ENCODE measurements around the gene CHN2. TPM values are rescaled to one million over a fixed set of nuclear protein-coding genes. Genes with fewer than 3 reads are reported as not detected.

CHN2 gene
- polyA plus RNA-seq, 2 of the 4 experiments (the other 2 are of a cell fraction) = 0.06 TPM; not detected in 1

GRCh38 chr7:29256693-29257002 lies 62.1 kb downstream of the CHN2 start:
- TF ChIP-seq ZSCAN20 (CRISPR knock-in tag; IDR thresholded peaks at IDR 0.05) = no peak
- no peak for TF ChIP-seq KDM5A (IDR thresholded peaks at IDR 0.05)
- TF ChIP-seq, protein P1, sequence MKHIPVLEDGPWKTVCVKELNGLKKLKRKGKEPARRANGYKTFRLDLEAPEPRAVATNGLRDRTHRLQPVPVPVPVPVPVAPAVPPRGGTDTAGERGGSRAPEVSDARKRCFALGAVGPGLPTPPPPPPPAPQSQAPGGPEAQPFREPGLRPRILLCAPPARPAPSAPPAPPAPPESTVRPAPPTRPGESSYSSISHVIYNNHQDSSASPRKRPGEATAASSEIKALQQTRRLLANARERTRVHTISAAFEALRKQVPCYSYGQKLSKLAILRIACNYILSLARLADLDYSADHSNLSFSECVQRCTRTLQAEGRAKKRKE (CRISPR knock-in tag; IDR thresholded peaks at IDR 0.05; ENCODE audit: low read depth) = no peak
- TF ChIP-seq, protein P2, sequence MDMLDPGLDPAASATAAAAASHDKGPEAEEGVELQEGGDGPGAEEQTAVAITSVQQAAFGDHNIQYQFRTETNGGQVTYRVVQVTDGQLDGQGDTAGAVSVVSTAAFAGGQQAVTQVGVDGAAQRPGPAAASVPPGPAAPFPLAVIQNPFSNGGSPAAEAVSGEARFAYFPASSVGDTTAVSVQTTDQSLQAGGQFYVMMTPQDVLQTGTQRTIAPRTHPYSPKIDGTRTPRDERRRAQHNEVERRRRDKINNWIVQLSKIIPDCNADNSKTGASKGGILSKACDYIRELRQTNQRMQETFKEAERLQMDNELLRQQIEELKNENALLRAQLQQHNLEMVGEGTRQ (IDR thresholded peaks at IDR 0.05) = no peak
- TF ChIP-seq, protein P3, sequence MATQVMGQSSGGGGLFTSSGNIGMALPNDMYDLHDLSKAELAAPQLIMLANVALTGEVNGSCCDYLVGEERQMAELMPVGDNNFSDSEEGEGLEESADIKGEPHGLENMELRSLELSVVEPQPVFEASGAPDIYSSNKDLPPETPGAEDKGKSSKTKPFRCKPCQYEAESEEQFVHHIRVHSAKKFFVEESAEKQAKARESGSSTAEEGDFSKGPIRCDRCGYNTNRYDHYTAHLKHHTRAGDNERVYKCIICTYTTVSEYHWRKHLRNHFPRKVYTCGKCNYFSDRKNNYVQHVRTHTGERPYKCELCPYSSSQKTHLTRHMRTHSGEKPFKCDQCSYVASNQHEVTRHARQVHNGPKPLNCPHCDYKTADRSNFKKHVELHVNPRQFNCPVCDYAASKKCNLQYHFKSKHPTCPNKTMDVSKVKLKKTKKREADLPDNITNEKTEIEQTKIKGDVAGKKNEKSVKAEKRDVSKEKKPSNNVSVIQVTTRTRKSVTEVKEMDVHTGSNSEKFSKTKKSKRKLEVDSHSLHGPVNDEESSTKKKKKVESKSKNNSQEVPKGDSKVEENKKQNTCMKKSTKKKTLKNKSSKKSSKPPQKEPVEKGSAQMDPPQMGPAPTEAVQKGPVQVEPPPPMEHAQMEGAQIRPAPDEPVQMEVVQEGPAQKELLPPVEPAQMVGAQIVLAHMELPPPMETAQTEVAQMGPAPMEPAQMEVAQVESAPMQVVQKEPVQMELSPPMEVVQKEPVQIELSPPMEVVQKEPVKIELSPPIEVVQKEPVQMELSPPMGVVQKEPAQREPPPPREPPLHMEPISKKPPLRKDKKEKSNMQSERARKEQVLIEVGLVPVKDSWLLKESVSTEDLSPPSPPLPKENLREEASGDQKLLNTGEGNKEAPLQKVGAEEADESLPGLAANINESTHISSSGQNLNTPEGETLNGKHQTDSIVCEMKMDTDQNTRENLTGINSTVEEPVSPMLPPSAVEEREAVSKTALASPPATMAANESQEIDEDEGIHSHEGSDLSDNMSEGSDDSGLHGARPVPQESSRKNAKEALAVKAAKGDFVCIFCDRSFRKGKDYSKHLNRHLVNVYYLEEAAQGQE (IDR thresholded peaks at IDR 0.05) = no peak
- TF ChIP-seq FOSL2 (IDR thresholded peaks at IDR 0.05) = no peak
- TF ChIP-seq FOSL2 (CRISPR knock-in tag; IDR thresholded peaks at IDR 0.05) = no peak
- no peak for TF ChIP-seq KDM1A (IDR thresholded peaks at IDR 0.05; ENCODE audit: low read depth)
- TF ChIP-seq FOSB (CRISPR knock-in tag; IDR thresholded peaks at IDR 0.05) = no peak
- no peak for TF ChIP-seq SMC3 (IDR thresholded peaks at IDR 0.05)
- TF ChIP-seq MAX (IDR thresholded peaks at IDR 0.05) = no peak
- no peak for TF ChIP-seq RNF2 (IDR thresholded peaks at IDR 0.05; ENCODE audit: borderline replicate concordance, low read depth)
- no peak for TF ChIP-seq HEYL (CRISPR knock-in tag; IDR thresholded peaks at IDR 0.05)
- TF ChIP-seq POLR2AphosphoS2 (conservative IDR thresholded peaks at IDR 0.05; ENCODE audit: low read length) = no peak
- TF ChIP-seq ELK1 (IDR thresholded peaks at IDR 0.05; ENCODE audit: low read depth, low read length) = no peak
- Histone ChIP-seq H3K9me3 (no peaks in the 10 kb centered on the region), H3K4me1 (no peaks in the 10 kb centered on the region), H3K4me2 (no peak overlapping the region), H3K4me3 (no peak overlapping the region), H3K27ac (no peak overlapping the region)
- CTCF ChIA-PET = no interaction called here
- POLR2A ChIA-PET = no interaction called here
- no peak for DNase-seq (ENCODE audit: low read depth in 1 of 2, low spot score in 1 of 2)
- no peak for ATAC-seq
- FAIRE-seq = no peak
- 22% methylated on average over 3 of the region's 5 CpGs for WGBS (ENCODE audit: missing lambda C conversion rate)

GRCh38 chr7:29258951-29259350 lies 64.4 kb downstream of the CHN2 start:
- POLR2A ChIA-PET = no interaction called here

More at GRCh38 chr7:29258951-29259350, 64.4 kb downstream of the CHN2 start:
- H3K4me3 ChIP-seq = no peak overlapping the region
- H3K9me3 ChIP-seq = no peaks in the 10 kb centered on the region
- CTCF ChIA-PET = interaction anchor here (0.6 kb wide), 1 partner anchor 55 kb away, joined by 3 read pairs; no protein-coding TSS in a partner anchor
- H3K4me2 ChIP-seq = no peak overlapping the region
- 41% methylated on average over 3 of the region's 3 CpGs for WGBS (ENCODE audit: missing lambda C conversion rate)
- FAIRE-seq = no peak
- TF ChIP-seq MAFK (IDR thresholded peaks at IDR 0.05; ENCODE audit: partially characterized antibody) (peak; percentile 51), FOSL2 (IDR thresholded peaks at IDR 0.05) (no peak), FOSL2 (CRISPR knock-in tag; IDR thresholded peaks at IDR 0.05) (no peak), MYC (IDR thresholded peaks at IDR 0.05; ENCODE audit: borderline replicate concordance, low read length) (no peak)
- no peak overlapping the region for H3K27ac ChIP-seq
- H3K4me1 ChIP-seq = no peaks in the 10 kb centered on the region
- ATAC-seq = no peak
- DNase-seq (ENCODE audit: low read depth in 1 of 2, low spot score in 1 of 2) = no peak

All from A549 (cell line).